SK-N-SH treated with all-trans-retinoic acid at 6 μM for 48 hours (cell line): Measurements from ENCODE around the gene TAF15.

ENCODE experiments used
- ATAC-seq: fragments of 200-7000 bp; cut with Tn5 transposase; 3 replicates; pipeline ENCODE4 v1.9.1; 2020; ENCODE audit warnings: mild to moderate bottlenecking, moderate library complexity
- ARNTL ChIP-seq: fragments of 450-650 bp; formaldehyde crosslinking; IDR thresholded peaks from 2 replicates; pipeline ENCODE4 v1.5.0; 2020; ENCODE audit warnings: low read depth, mild to moderate bottlenecking, moderate library complexity, borderline replicate concordance
- BACH2 ChIP-seq: fragments of 250-450 bp; sonication (Bioruptor Pico); IDR thresholded peaks from 2 replicates; pipeline ENCODE4 v1.9.0; 2021; ENCODE audit warnings: mild to moderate bottlenecking, borderline replicate concordance
- GLIS3 ChIP-seq: fragments of 250-450 bp; sonication (Bioruptor Pico); IDR thresholded peaks from 2 replicates; pipeline ENCODE4 v1.5.0; 2020; ENCODE audit warnings: mild to moderate bottlenecking, moderate library complexity
- ISL1 ChIP-seq: fragments of 250-450 bp; sonication (Bioruptor Pico); IDR thresholded peaks from 2 replicates; pipeline ENCODE4 v2.1.2; 2022; ENCODE audit warnings: mild to moderate bottlenecking, moderate library complexity
- OSR1 ChIP-seq: fragments of 250-450 bp; sonication (Bioruptor Pico); IDR thresholded peaks from 2 replicates; pipeline ENCODE4 v1.8.0; 2022; ENCODE audit warnings: moderate library complexity, mild to moderate bottlenecking, inconsistent platforms
- PPARA ChIP-seq: fragments of 250-450 bp; sonication (Bioruptor Pico); IDR thresholded peaks from 2 replicates; pipeline ENCODE4 v1.5.0; 2020; ENCODE audit warnings: mild to moderate bottlenecking, borderline replicate concordance
- RARB ChIP-seq: fragments of 250-450 bp; sonication (Bioruptor Pico); IDR thresholded peaks from 2 replicates; pipeline ENCODE4 v1.8.0; 2021; ENCODE audit warnings: mild to moderate bottlenecking, moderate library complexity
- SNAI2 ChIP-seq: fragments of 250-450 bp; sonication (Bioruptor Pico); IDR thresholded peaks from 2 replicates; pipeline ENCODE4 v1.5.0; 2020; ENCODE audit warnings: mild to moderate bottlenecking, moderate library complexity
- TCF4 ChIP-seq: fragments of 250-450 bp; sonication (Bioruptor Pico); IDR thresholded peaks from 2 replicates; pipeline ENCODE4 v1.8.0; 2021; ENCODE audit warnings: mild to moderate bottlenecking, moderate library complexity, borderline replicate concordance
- TOX ChIP-seq: fragments of 250-450 bp; sonication (Bioruptor Pico); IDR thresholded peaks from 2 replicates; pipeline ENCODE4 v1.8.0; 2021; ENCODE audit warnings: mild to moderate bottlenecking, moderate library complexity, borderline replicate concordance
- ZC3H10 ChIP-seq: fragments of 250-450 bp; sonication (Bioruptor Pico); IDR thresholded peaks from 2 replicates; pipeline ENCODE4 v1.5.1; 2021; ENCODE audit warnings: mild to moderate bottlenecking, moderate library complexity
- ZFP3 ChIP-seq: fragments of 250-450 bp; sonication (Bioruptor Pico); IDR thresholded peaks from 2 replicates; pipeline ENCODE4 v1.5.0; 2020; ENCODE audit warnings: mild to moderate bottlenecking, moderate library complexity
- ZNF565 ChIP-seq: fragments of 450-650 bp; formaldehyde crosslinking; conservative IDR thresholded peaks from 2 replicates; pipeline ENCODE4 v1.5.0; 2020; ENCODE audit warnings: low read depth, mild to moderate bottlenecking, moderate library complexity
- ZNF70 ChIP-seq: fragments of 450-650 bp; formaldehyde crosslinking; IDR thresholded peaks from 2 replicates; pipeline ENCODE4 v1.5.0; 2020; ENCODE audit warnings: mild to moderate bottlenecking, moderate library complexity
- ZNF8 ChIP-seq: fragments of 450-650 bp; formaldehyde crosslinking; IDR thresholded peaks from 2 replicates; pipeline ENCODE4 v1.5.0; 2020; ENCODE audit warnings: mild to moderate bottlenecking, moderate library complexity
- TF ChIP-seq, protein P1 (sequence below): fragments of 250-450 bp; sonication (Bioruptor Pico); IDR thresholded peaks from 2 replicates; pipeline ENCODE4 v1.8.0; 2021; ENCODE audit warnings: low read depth, mild to moderate bottlenecking, moderate library complexity, borderline replicate concordance
- TF ChIP-seq, protein P2 (sequence below): fragments of 250-450 bp; sonication (Bioruptor Pico); IDR thresholded peaks from 2 replicates; pipeline ENCODE4 v1.5.1; 2020; ENCODE audit warnings: low read depth, mild to moderate bottlenecking, moderate library complexity
- TF ChIP-seq, protein P3 (sequence below): fragments of 250-450 bp; sonication (Bioruptor Pico); IDR thresholded peaks from 2 replicates; pipeline ENCODE4 v1.5.1; 2021; ENCODE audit warnings: mild to moderate bottlenecking, moderate library complexity
- TF ChIP-seq, protein P4 (sequence below): fragments of 250-450 bp; sonication (Bioruptor Pico); IDR thresholded peaks from 2 replicates; pipeline ENCODE4 v1.5.0; 2020; ENCODE audit warnings: mild to moderate bottlenecking, moderate library complexity
- TF ChIP-seq, protein P5 (sequence below): fragments of 250-450 bp; sonication (Bioruptor Pico); IDR thresholded peaks from 2 replicates; pipeline ENCODE4 v1.8.0; 2020; ENCODE audit warnings: mild to moderate bottlenecking, moderate library complexity, borderline replicate concordance

Gene TAF15

DNA sequence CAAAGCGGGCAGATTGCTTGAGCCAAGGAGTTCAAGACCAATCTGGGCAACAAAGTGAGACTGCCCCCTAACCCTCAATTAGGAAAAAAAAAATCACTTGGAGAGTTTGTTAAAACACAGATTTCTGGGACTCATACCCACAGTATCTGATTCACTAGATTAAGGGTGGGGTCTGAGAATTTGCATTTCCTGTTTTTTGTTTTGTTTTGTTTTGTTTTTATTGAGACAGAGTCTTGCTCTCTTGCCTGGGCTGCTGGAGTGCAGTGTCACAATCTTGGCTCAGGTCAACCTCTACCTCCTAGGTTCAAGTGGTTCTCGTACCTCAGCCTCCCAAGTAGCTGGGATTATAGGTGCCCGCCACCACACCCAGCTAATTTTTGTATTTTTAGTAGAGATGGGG lies 58.3 kb downstream of the TAF15 start:
- TF ChIP-seq ZNF8 (CRISPR knock-in tag): no peak
- no peak for TF ChIP-seq RARB (CRISPR knock-in tag)
- no peak for TF ChIP-seq PPARA (CRISPR knock-in tag)
- TF ChIP-seq ZFP3 (CRISPR knock-in tag): no peak
- TF ChIP-seq SNAI2: no peak
- no peak for TF ChIP-seq ZNF70 (CRISPR knock-in tag)
- TF ChIP-seq, protein P1, sequence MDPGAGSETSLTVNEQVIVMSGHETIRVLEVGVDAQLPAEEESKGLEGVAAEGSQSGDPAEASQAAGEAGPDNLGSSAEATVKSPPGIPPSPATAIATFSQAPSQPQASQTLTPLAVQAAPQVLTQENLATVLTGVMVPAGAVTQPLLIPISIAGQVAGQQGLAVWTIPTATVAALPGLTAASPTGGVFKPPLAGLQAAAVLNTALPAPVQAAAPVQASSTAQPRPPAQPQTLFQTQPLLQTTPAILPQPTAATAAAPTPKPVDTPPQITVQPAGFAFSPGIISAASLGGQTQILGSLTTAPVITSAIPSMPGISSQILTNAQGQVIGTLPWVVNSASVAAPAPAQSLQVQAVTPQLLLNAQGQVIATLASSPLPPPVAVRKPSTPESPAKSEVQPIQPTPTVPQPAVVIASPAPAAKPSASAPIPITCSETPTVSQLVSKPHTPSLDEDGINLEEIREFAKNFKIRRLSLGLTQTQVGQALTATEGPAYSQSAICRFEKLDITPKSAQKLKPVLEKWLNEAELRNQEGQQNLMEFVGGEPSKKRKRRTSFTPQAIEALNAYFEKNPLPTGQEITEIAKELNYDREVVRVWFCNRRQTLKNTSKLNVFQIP: no peak
- TF ChIP-seq TOX: no peak
- no peak for TF ChIP-seq OSR1 (CRISPR knock-in tag)
- TF ChIP-seq BACH2 (CRISPR knock-in tag): no peak
- TF ChIP-seq, protein P2, sequence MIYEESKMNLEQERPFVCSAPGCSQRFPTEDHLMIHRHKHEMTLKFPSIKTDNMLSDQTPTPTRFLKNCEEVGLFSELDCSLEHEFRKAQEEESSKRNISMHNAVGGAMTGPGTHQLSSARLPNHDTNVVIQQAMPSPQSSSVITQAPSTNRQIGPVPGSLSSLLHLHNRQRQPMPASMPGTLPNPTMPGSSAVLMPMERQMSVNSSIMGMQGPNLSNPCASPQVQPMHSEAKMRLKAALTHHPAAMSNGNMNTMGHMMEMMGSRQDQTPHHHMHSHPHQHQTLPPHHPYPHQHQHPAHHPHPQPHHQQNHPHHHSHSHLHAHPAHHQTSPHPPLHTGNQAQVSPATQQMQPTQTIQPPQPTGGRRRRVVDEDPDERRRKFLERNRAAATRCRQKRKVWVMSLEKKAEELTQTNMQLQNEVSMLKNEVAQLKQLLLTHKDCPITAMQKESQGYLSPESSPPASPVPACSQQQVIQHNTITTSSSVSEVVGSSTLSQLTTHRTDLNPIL (CRISPR knock-in tag): no peak
- TF ChIP-seq, all 23 proteins: peak for 0
- ATAC-seq: no peak

DNA sequence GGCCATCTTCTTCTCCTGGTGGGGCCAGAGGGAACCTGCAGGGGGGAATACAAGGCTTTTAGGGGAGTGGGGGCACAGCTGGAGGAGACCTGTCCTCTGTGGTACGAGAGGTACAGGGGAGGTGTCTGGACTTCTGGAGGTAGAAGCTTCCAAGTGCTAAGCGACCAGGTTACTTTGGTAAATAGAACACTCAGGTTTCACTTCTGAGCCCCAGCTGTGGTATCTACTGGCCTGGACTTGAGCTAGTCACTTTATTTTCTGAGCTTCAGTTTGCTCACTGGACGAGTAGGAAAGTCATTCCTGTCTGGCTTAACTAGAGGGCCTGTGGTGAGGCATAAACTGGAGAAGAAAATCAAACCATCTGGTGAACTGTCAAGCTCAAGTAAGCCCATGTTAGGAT lies 59.5 kb downstream of the TAF15 start, which contains the start of gene HEATR9:
Gene HEATR9, minus strand, starts transcription at position 155 of the 400 bp plus-strand sequence. Its CDS starts 149 bp downstream, at position 6.
- TF ChIP-seq, protein P3, sequence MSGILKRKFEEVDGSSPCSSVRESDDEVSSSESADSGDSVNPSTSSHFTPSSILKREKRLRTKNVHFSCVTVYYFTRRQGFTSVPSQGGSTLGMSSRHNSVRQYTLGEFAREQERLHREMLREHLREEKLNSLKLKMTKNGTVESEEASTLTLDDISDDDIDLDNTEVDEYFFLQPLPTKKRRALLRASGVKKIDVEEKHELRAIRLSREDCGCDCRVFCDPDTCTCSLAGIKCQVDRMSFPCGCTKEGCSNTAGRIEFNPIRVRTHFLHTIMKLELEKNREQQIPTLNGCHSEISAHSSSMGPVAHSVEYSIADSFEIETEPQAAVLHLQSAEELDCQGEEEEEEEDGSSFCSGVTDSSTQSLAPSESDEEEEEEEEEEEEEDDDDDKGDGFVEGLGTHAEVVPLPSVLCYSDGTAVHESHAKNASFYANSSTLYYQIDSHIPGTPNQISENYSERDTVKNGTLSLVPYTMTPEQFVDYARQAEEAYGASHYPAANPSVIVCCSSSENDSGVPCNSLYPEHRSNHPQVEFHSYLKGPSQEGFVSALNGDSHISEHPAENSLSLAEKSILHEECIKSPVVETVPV: no peak
- TF ChIP-seq ZNF565 (CRISPR knock-in tag): no peak
- no peak for TF ChIP-seq ZC3H10 (CRISPR knock-in tag)
- TF ChIP-seq GLIS3 (CRISPR knock-in tag): no peak
- no peak for TF ChIP-seq BACH2 (CRISPR knock-in tag)
- TF ChIP-seq TOX: no peak
- no peak for TF ChIP-seq ZNF70 (CRISPR knock-in tag)
- TF ChIP-seq, protein P1: no peak
- no peak for TF ChIP-seq ARNTL
- no peak for TF ChIP-seq ISL1 (CRISPR knock-in tag)
- TF ChIP-seq, protein P2 (CRISPR knock-in tag): no peak
- no peak for TF ChIP-seq RARB (CRISPR knock-in tag)
- TF ChIP-seq PPARA (CRISPR knock-in tag): no peak
- TF ChIP-seq, protein P4, sequence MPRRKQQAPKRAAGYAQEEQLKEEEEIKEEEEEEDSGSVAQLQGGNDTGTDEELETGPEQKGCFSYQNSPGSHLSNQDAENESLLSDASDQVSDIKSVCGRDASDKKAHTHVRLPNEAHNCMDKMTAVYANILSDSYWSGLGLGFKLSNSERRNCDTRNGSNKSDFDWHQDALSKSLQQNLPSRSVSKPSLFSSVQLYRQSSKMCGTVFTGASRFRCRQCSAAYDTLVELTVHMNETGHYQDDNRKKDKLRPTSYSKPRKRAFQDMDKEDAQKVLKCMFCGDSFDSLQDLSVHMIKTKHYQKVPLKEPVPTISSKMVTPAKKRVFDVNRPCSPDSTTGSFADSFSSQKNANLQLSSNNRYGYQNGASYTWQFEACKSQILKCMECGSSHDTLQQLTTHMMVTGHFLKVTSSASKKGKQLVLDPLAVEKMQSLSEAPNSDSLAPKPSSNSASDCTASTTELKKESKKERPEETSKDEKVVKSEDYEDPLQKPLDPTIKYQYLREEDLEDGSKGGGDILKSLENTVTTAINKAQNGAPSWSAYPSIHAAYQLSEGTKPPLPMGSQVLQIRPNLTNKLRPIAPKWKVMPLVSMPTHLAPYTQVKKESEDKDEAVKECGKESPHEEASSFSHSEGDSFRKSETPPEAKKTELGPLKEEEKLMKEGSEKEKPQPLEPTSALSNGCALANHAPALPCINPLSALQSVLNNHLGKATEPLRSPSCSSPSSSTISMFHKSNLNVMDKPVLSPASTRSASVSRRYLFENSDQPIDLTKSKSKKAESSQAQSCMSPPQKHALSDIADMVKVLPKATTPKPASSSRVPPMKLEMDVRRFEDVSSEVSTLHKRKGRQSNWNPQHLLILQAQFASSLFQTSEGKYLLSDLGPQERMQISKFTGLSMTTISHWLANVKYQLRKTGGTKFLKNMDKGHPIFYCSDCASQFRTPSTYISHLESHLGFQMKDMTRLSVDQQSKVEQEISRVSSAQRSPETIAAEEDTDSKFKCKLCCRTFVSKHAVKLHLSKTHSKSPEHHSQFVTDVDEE (CRISPR knock-in tag): no peak
- TF ChIP-seq OSR1 (CRISPR knock-in tag): no peak
- TF ChIP-seq, protein P5, sequence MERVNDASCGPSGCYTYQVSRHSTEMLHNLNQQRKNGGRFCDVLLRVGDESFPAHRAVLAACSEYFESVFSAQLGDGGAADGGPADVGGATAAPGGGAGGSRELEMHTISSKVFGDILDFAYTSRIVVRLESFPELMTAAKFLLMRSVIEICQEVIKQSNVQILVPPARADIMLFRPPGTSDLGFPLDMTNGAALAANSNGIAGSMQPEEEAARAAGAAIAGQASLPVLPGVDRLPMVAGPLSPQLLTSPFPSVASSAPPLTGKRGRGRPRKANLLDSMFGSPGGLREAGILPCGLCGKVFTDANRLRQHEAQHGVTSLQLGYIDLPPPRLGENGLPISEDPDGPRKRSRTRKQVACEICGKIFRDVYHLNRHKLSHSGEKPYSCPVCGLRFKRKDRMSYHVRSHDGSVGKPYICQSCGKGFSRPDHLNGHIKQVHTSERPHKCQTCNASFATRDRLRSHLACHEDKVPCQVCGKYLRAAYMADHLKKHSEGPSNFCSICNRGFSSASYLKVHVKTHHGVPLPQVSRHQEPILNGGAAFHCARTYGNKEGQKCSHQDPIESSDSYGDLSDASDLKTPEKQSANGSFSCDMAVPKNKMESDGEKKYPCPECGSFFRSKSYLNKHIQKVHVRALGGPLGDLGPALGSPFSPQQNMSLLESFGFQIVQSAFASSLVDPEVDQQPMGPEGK (CRISPR knock-in tag): no peak
- no peak for TF ChIP-seq ZFP3 (CRISPR knock-in tag)
- no peak for TF ChIP-seq SNAI2
- no peak for TF ChIP-seq TCF4 (CRISPR knock-in tag)
- ATAC-seq: no peak
